DMS79 (cell line): Measurements from ENCODE around the gene CABCOCO1.
"Not testable (repeated sequence)": the region's sequence is repeated elsewhere in the genome, so short reads cannot be mapped to it uniquely, and the experiment has no call there.

ENCODE experiments used
- DNase-seq: peaks from one replicate; lab custom pipeline; 2025; lab: John Stamatoyannopoulos, UW

The CABCOCO1 gene

DNA sequence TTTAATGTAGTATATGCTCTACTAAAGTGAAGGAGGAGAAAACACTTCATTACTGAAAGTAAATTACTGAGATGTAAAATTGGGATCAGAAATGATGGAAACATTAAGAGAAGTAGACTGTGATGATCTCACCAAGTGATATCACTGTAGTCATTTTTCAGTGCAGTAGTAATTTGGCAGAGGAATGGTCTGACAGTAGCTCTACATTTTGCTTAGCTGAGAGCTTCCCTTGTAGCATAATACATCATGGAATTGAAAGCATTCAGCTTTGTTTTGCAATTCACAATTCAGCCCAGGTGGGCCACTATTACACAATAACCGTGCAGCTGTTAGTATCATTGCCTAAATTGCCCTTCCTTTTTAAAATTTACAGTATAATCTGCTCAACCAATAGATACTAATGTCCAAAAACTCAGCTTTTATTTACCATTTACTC lies 19.4 kb upstream of the CABCOCO1 start:
- no peak for DNase-seq

DNA sequence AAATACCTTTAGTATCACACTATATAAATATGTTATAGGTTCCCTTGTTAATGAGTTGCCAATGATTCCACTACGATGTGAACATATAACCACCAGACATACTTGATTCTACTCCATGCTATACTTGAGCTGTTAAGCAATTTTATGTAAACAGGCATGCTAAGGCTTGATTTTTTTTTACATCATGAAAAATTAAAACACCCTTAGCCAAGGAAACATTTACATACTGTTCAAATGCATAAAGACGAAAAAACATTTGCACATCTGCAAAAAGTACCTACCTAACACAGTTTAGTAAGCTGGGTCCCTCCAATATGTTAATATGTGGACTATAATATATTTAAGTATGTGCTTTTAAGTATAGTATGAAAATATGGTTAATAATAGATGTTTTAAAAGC lies 9.0 kb upstream of the CABCOCO1 start:
- no peak for DNase-seq

DNA sequence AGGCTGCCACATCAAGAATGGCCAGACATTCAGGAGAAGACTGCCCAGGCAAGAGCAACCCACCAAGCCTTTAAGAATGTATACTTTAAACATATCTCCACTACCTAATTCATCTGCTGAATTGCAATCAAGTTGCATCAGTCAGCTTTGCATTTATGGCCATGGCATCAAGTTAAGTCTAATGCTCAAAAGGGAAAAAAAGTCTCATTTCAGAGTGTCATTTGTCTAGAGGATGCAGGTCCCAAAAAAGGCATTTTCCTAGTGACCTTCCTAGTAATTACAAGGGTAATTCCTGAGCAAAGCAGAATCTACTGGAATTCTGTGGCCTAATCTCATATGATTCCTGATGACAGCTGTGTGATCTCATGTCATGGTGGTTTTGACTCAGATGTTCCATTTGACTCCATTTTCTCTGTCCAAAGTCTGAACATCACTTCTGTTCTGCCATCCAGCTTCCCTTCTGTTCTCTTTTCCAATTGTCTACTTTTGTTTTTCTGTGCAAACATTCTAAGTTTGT lies 7.3 kb upstream of the CABCOCO1 start:
- DNase-seq = no peak

DNA sequence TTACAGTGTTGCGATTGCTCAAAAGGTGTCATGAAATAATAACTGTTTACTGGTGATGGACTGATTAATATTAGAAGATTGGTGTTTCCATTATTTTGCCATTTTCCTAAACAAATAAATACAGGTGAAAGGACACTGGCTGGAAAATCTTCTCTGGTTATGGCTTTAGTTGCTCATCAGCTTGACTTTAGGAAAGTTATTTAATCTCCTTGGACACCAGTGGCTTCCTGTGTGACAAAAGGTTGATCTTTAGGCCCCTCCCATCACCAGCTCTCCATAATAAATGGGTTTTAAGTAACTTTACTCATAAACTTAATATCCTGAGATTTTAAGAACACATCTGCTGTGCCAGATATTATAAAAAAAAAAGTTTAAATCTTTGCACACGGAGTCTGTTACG lies 737 bp downstream of the CABCOCO1 start:
- DNase-seq = no peak

DNA sequence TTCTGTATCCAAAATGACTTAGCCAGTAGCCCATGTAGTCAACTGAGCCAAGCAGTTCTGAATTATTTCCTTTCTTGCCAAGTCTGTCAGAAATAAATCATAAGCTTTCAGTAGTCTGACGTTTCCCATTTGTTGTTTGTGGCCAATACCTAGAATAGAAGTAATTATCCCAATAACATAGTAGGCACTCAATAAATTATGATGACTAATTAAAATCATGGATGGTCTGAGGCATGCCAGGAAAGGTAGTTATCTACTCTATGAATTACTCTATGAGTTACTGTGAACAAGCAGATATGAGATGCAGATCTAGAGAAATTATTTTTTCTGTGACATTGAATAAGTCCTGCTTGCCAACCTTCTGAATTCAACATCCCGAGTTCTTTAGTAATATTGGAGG lies 2.3 kb downstream of the CABCOCO1 start:
- no peak for DNase-seq

DNA sequence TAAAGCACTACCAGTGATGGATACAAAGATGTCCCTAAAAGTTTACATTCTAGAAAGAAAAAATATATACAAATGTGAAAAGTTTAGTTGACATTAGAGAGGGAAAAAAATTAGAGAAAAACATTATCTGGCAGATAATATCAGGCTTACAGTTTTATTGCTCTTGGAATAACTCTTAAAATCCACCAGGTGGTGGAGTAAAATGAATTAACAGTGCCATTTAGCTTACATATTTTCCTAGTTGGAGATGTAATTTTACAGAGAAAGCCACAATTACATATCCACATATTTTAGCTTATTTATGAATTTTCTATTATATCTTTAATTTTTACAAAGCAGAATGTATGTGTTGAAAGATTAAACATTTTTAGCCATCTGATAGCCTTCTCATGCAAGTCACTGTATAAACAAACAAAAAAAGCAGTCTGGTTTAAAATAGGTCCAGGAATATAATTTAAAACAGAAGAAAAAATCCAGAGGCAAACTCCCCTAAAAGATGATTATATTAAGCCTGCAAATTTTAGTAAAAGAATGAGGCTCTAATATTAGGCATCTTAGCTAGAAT lies 6.5 kb downstream of the CABCOCO1 start:
- DNase-seq = no peak

DNA sequence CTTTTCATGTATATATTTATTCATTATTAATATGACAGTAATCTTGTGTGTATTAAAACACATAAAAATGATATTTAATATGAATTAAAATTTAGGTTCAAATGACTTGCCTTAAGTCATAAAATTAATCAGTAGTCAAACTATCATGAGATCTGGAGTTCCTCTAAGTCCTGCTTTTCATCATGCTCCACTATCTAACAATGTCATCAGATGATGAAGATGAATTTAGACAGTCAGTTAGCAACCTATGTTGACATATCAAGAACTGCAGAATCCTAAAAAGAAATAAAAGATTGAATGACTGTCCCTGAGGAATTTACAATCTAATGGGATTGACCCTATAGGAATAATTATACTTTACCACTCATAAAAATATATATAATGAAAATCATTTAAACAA lies 7.1 kb downstream of the CABCOCO1 start:
- DNase-seq = no peak

GRCh38 chr10:61673360-61673759 lies 10.6 kb downstream of the CABCOCO1 start:
- DNase-seq = no peak

GRCh38 chr10:61682323-61682722 lies 19.6 kb downstream of the CABCOCO1 start:
- no peak for DNase-seq

DNA sequence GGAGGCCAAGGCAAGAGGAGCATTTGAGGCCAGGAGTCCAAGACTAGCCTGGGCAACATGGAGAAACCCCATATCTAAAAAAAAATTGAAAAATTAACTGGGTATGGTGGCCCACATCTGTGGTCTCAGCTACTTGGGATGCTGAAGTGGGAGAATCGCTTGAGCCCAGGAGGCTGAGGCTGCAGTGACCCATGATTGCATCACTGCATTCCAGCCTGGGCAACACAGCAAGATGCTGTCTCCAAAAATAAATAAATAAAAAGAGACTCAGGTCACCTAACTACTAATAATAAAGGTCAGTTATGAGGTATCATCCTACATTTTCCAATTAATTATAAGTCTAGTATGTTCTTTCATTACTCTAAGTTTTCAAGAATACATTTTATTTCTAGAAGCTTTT lies 20.6 kb downstream of the CABCOCO1 start:
- DNase-seq = no peak

DNA sequence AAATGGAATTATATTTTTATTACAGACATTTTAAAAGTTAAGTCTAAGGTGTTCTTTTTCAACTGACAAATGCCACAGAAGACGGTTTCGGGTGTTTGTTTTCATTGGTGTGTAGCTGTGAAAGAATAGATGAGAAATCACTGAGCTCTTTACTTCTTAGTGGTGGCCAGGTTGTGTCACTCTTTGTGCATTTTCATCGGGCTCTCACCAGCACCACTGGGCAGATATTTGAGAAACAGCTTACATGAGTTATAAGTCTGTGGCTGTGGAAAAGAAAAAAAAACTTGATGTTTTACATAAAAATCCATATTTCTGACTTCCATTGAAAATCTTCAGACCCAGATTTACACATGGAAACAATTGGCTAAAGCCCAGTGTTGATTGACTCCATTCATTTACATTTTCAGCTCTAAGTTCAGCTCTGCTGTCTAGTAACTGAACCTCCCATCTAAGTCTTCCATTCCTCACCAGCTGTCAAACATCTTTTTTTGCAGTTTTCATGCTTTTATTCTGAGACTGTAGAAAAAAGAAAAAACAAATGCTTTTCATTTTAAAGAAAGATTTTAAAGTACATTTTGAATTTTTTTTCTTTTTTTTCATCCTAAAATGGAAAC lies 22.3 kb downstream of the CABCOCO1 start:
- no peak for DNase-seq

DNA sequence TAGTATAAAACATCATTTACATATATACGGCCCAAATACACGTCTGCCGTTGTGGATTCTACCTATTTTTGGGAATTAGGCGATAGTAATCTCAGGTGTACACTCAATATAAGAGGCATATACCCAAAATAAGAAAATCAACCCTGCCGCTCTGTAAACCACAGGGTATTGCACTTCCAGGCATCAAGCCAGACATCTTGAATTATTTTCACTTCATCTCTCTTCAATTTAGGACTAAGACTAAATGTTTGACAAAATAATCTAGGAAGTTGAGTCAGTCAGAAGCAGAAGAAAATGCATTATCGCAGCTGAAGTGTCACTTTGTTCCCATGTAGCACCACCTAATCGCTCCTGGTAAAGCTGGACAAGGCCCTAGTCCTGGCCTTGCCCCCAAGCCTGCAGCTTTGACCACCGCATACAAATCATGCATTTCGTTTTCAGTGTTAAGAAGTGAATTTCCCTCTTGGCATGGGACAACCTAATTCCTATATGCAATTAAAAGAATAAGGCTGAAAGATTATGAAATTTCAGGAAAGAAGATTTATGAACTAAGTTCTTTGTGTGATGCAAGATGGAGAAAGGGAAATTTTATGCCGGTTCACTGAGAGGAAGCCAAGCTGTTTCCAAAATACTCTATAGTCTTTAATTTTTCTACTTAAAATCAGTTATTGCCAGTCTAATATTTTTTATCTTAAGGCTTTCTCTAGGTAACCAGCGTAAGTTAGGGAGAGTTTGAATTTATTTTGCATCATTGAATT lies 26.0 kb downstream of the CABCOCO1 start:
- DNase-seq = no peak

- not testable (repeated sequence) for DNase-seq
These were observed 28.9 kb downstream of the CABCOCO1 start for GRCh38 chr10:61691667-61692066.

- DNase-seq = no peak
These were observed 29.8 kb downstream of the CABCOCO1 start for GRCh38 chr10:61692447-61693010.

GRCh38 chr10:61698968-61699655 lies 36.4 kb downstream of the CABCOCO1 start:
- no peak for DNase-seq

GRCh38 chr10:61701055-61701705 lies 38.5 kb downstream of the CABCOCO1 start:
- DNase-seq = no peak

GRCh38 chr10:61701706-61702105 lies 39.0 kb downstream of the CABCOCO1 start:
- DNase-seq = no peak

DNA sequence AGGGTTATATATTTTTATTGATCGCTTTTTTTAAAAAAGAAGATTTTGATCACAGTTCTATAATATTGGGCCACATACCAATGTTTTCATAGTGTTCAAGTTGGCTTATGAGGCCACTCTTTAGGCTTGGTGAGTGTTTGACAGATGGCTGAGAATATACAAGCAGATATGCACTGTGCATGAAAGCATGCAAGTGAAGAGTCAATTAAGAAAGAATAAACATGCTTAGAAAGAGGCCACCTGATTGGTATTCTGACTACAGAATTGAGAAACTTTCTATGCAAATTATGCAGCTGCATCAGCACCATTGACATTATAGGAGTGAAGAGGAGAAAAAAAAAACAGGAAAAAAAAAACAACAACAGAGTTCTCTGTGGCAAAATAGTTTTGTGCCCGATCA lies 39.9 kb downstream of the CABCOCO1 start:
- no peak for DNase-seq

DNA sequence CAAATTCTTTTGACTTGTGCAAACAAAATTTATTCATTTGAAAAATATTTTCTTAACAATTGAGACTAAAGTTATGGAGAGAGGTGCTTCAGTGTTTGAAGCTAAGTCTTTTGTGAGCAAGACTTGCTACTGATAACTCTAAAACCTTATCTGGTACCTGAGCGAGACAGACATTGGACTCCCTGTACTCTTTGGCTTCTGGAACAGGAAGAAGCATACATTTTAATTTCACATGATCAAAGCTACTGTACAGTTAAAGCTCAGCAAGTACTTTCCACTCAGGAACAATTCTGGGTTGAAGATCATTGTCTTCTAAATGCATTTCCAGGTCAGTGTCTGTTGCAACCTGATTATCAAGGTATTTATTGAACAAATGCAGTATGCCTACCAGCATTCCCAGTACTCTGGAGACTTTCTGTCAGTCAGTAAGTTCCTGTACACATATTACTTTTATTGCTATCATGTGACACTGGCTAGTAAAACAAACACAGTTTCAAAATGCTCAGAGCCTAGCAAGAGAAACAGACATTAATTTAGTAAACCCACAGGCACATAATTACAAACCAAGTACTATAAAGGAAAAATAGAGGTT lies 42.4 kb downstream of the CABCOCO1 start:
- DNase-seq = no peak

- no peak for DNase-seq
These were observed 46.1 kb downstream of the CABCOCO1 start for GRCh38 chr10:61708846-61709245.

GRCh38 chr10:61712105-61712504 lies 49.4 kb downstream of the CABCOCO1 start:
- DNase-seq = not testable (repeated sequence)
